GM21529 (cell line): Measurements from ENCODE around the gene GRB2.
A peak's percentile ranks its signal among the peaks of the same experiment; 100 is the strongest.
"Not testable (repeated sequence)": the region's sequence is repeated elsewhere in the genome, so short reads cannot be mapped to it uniquely, and the experiment has no call there.

ENCODE experiments used
- ATAC-seq: cut with Tn5 transposase; IDR thresholded peaks from one replicate; pipeline ENCODE4 v1.9.1; 2021; ENCODE audit not compliant: unreplicated experiment

Gene GRB2

DNA sequence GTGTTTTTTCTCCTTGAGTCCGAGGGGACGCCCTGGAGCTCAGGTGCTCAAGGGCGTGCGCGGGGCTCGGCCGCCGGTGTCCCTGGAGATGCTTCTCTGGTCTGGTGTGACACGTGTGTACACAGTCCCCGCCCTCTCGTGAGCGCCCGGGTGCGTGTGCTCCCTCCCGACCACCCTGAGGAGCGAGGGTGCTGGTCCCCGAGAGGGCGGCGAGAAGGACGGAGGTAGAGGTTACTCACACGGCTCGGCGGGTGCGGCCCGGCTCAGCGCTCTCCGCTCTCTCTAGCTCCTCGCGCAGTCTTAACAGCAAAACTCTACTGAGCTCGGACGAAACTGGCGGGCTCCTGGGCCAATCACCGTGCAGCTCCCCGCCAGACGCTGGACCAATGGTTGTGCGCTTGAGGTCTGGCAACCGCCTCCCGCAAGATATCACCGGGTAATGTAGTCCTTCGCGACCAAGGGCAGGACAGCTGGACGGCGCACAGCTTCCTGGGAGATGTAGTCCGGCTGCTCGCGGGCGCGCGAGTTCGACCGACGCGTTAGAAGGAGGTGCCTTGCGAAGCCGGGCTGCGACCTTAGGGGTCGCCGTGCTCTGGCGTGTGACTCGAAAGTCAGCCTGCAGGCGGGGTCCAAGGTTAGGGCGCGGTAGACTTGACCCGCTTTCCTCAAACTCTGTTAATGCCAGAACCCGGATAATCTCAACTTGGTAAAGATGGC lies 116.2 kb downstream of the GRB2 start, which contains the start of gene SLC25A19:
TSS of gene SLC25A19 (minus strand) at position 319 of the 717 bp plus-strand sequence. CDS start 2,669 bp downstream, outside the sequence.
- peak; percentile 88 for ATAC-seq

DNA sequence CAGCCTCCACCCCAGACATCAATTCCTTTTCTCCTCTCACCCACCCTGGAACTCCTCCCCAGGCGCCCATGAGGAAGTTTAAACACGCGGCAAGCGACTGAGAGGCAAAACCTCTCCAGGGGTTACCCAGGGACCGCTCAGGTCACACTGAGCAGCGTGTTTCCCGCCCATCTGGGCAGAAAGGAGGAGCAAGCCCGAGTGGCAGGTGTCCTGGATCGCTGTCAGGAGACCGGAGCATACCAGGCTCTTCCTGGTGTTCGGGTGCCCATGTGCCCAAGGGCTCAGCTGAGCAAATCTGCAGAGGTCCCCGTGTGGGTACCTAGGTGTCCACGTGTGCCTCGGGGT lies 116.7 kb downstream of the GRB2 start:
- peak; percentile 15 for ATAC-seq

DNA sequence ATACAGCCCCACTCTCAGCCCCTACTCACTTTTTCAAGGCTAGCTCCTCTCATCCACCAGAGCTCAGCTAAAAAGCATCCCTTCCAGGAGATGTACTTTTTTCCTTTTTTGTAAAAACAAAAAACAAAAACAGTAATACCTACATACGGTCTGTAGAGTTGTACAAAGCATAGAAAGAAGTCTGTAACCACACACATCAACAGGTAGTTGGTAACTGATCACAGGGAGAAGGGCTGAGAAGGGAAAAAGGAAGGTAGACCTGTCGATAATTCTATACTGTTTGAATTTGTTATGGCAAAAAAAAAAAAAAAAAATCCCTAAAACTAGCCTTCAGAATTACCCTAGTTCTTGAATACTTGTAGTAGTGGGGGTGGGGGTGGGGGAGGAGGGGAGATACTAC lies 117.1 kb downstream of the GRB2 start:
- no peak for ATAC-seq

DNA sequence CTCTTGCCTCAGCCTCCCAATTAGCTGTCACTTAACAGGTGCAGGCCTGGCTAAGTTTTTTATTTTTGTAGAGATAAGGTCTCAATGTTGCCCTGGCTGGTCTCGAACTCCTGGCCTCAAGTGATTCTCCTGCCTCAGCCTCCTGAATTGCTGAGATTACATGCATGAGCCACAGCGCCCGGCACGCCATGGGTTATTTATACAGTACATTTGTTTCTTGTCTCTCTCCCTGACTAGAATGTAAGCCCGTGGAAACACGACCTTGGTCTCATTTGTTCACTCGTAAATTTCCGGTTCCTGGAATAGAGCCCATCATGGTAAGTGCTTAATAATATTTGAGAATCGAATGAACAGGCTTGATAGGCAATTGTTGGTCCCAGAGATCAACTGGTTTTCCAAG lies 118.3 kb downstream of the GRB2 start:
- no peak for ATAC-seq

DNA sequence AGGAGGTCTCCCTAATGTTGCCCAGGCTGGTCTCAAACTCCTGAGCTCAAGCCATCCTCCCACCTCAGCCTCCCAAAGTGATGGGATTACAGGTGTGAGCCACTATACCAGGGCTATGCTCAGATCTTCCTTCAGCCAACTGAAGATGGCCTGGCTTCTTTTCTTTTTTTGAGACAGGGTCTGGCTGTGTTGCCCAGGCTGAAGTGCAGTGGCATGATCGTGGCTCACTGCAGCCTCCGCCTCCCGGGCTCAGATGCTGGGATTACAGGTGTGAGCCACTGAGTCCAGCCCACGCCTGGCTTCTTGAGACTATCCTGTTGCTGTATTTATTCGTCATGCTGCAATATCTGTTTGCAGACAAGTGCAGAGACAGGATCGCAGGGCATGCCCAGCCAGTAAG lies 120.4 kb downstream of the GRB2 start:
- ATAC-seq = no peak

DNA sequence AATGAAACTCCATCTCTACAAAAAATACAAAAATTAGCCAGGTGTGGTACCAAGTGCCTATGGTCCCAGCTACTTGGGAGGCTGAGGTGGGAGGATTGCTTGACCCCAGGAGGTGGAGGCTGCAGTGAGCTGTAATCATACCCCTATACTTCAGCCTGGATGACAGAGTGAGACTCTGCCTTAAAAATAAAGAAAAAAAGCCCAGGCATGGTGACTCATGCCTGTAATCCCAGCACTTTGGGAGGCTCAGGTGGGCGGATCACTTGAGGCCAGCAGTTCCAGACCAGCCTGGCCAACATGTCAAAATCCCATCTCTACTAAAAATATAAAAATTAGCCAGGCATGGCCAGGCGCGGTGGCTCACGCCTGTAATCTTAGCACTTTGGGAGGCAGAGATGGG lies 125.3 kb downstream of the GRB2 start:
- ATAC-seq = not testable (repeated sequence)

DNA sequence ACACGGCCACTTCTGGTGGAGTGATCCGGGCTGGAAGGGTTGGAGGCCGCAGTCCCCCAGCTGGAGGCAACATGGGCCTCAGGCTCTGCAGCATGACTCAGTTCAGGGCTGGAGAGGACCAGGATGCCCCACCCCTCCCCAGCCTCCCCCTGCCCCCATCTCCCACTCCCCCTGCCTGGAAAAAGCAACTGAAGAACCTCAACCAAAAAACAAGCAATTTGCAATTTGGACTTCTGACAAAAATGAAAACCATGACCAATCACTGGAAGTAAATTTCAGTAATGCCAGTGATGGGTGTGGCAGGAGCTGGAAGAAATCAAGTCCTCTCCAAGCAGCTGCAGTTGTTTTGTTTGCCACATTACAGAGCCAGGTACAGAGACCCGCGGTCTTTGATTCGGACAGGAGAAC lies 127.8 kb downstream of the GRB2 start:
- no peak for ATAC-seq

DNA sequence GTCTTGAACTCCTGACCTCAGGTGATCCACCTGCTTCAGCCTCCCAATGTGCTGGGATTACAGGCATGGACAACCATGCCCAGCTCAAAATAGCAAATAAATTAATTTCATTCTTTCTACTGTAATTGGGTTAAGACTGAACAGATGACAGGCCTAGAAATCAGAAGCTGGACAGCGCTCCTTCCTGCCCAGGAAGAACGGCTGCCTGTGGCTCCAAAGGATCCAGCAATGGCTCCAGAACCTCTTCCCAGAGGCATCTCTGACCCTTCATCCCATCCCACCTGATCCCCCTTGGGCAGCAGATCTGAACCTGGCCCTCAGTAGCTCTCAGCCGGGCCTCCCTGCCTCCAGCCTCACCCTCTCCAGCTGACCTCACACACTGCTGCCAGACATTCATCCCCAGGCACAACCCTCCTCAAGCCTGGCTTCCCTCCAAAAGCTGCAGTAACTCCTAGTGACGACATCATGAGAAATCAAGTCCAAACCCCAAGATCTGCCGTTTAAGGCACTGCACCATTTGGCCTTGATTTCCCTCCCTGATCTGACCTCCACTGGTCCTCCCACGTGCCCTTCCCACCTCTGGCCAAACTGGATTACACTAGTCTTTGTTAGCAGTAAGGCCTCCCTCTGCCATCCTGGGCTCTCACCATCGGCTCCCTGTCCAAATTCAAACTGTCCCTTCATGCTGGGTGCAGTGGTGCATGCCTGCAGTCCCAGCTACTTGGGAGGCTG lies 131.3 kb downstream of the GRB2 start:
- ATAC-seq = no peak

DNA sequence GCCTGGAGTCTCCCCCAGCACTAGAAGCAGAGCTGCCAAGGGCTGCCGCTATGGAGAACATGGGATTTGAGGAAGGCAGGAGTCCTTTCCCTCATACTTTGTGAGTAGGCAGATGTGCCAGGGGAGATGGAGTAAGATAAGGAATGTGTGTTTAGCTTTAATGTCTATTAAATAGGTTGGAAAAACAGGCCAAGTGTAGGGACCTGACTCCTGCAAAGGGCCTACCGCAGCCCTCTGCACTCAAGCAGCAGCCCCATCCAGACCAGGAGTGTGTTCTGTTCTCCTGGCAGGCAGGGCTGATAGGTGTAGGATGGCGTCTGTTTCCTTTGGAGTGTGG lies 132.7 kb downstream of the GRB2 start:
- no peak for ATAC-seq

DNA sequence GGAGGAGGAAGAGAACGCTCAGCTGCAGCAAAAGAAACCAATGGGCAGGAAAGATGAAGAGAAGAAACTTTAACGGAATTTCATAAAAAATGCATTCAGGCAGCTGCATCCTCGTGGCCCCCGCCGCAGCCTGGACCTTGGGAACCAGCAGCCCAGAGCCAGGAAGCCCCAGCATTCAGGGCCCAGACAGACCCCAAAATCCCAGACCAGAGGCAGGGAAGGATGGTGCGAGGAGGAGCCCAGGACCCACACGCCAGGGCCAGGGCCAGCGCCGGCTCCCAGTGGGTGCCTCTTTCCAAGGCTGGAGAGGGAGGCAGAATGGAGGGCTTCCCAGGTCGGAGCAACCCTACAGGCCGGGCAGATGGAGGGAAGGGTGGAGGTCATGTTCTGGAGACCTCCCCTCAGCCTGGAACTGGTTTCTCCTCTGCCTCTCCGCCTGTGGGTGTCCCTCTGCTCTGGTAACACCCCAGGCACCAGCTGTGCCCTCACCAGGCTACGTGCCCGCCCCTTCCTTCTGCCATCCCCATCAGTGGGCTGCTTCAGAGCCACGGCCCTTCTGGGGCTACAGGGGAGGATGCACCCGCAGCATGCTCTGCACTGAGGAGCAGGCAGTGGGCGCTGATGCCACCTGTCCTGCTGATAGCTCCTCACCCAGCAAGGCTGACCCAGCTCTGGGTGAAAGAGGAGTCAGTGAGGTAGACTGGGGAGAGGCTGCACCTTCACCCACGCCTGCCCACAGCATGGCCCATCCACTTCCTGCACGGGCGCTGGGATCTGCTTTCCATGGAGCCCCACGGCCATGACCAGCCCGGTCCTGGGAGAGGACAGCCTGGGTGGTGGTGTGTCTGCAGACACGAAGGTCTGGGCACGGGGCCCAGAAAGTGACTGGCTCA lies 133.3 kb downstream of the GRB2 start:
- no peak for ATAC-seq

DNA sequence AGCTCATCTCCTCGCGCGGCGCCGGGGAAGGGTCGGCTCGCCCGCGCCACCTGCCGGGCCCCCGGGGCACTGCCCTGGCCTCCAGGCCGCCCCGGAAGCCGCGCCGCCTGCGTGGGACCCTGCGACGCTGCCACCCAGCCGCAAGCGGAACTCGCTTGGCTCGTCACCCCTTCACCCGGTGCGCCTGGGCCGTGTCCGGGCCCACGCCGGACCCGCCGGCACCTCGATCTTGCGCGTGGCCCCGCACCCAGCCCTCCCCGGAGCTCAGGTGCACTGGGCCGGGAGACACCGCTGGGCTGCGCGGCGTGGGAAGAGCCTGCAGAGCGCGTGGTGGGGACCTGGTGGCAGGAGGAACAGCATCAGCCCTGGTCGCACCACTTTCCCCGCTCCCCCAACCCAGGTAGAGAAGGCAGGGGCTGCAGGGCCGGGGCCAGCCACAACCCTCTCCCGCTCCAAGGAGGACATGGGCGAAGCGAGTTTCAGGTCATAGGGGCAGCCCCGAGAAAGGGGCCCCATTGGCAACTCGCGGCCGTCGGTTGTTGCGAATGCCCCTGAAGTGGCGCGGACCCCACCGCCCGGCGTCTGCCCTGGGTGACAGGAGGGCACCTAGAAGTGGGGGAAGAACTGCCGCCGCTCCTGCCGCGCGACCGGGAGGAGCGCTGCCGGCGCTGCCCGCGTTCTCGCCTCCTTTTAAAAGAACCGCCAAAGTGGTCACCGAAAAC lies 134.1 kb downstream of the GRB2 start:
- peak; percentile 60 for ATAC-seq

DNA sequence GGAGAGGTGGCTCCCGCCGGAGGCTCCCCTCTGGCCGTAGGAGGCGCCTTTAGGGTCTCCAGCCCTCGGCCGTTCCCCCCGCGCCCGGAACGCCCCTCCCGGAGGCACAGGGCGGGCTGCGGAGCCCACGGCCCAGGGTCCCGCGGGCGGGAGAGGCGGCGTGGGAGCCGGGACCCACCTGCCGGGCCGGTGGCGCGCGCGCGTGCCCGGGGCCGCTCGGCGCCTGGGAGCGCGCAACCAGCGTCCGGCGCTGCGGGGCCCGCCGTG lies 134.6 kb downstream of the GRB2 start, which contains the start of gene MIF4GD:
TSS of gene MIF4GD (minus strand) at position 266 of the 267 bp plus-strand sequence. CDS start 1,036 bp downstream, outside the sequence.
- peak; percentile 12 for ATAC-seq

DNA sequence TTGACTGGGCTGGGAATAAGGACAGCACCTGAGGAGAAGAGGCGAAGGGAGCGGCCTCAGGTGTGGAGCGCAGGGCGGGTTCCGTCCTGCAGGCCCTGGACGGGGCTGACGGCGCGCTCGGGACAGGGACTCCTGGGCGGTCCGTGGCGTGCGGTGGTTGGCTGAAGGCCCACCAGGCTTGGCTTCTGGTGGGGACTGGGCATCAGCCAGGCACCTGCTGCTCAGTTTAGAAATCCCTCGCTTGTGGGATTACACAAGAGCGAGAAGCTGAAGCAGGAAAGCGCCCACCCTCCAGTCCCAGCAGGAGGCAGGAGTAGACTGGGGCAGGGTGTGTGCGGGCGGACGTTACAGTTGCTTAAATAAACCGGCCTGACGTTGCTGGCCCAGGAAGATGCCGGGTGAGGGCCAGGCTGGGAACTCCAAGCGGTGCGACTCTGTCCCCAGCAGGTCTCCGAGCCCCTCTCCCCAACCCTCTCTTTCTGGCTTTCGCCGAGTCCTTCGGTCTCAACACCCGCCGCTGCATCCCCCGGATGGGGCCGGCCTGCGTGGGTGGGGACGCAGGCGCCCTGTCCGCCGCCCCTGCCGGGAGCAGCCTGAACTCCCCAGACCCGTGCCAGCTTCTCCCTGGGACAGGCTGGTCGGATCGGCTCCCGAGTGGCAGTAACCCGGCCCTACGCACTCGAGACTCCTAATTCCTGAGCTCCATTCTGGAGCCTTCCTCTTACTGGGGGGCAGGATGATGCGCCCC lies 135.1 kb downstream of the GRB2 start:
- ATAC-seq = peak; percentile 38

DNA sequence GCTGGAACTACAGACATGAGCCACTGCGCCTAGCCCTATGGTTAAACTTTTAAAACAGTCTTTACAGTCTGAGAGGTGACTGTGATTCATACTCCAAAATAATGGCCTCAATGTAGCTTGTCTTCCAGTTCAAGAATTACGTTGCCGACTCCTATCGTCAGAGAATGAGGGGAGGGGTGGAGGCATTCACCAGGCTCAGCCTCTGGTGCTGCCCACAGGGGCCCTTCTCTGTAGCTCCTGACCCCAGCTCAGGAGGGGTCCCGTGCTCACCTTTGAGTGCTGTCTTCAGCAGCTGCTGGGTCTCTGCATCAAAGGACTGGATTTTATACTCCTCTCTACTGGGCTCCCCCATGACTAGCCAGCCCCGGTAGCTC lies 135.6 kb downstream of the GRB2 start:
- no peak for ATAC-seq
